Measurements from ENCODE around the gene COX14. TPM values are rescaled to one million over a fixed set of nuclear protein-coding genes. Genes with fewer than 3 reads are reported as not detected.

The COX14 gene
- total RNA-seq, 1 experiment from 2014 or later, result 67.6 TPM

DNA sequence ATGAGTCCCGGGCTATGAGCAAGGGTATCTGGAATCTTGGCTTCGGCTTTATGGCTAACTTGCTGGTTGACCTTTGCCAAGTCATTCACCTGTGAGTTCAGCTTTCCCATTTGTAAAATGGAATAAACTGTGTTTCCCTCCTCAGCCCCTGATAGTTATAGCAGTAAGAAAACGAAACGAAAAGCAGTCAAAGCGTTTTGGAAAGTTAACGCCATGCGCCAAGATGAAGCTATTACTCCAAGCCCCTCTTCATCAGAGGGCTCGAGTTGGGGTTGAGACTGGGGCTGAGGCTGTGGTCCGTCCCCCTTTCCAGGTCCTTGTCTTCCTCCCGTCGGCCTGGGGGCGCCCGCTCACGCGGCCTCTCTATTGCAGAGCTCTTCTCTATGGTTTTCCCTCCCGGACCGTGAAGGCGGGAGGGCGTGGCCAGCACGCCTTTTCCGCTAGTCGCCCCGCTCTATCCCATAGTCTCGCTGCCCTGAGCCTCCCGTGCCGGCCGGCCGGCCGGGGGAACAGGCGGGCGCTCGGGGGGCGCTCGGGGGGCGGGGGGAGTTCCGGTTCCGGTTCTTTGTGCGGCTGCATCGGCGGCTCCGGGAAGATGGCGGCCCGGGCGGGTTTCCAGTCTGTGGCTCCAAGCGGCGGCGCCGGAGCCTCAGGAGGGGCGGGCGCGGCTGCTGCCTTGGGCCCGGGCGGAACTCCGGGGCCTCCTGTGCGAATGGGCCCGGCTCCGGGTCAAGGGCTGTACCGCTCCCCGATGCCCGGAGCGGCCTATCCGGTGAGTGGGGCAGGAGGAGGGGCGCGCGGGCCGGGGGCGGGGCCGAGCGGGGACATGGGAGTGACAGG lies 27.0 kb upstream of the COX14 start, which contains the start of gene SMARCD1:
Gene SMARCD1 (plus strand): TSS at position 568 of the 840 bp plus-strand sequence. CDS start 28 bp downstream, at position 596.
- DNase-seq (ENCODE audit: low read depth), result peak; percentile 88

DNA sequence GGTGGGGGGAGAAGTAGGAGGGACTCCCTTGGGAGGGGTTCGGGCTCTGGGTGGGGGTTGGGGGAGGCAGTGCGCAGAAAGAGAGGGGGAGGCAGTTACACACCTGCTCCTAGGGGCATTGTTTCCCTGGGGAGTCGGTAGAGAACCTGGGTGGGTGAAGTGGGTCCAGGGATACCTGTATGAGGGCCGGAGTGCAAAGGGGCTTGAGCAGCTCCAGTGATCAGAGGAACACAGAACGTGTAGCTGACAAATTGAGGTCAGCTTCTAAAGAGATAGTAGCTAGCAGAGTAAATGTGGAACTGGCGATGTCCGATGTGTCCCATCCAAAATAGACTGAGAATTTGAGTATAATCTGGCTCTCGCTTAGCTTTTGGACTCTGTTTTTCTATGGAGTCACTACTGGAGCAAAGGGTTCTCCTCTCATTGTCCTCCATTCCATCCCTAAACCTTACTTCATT lies 26.4 kb upstream of the COX14 start:
- DNase-seq (ENCODE audit: low read depth), result no peak

DNA sequence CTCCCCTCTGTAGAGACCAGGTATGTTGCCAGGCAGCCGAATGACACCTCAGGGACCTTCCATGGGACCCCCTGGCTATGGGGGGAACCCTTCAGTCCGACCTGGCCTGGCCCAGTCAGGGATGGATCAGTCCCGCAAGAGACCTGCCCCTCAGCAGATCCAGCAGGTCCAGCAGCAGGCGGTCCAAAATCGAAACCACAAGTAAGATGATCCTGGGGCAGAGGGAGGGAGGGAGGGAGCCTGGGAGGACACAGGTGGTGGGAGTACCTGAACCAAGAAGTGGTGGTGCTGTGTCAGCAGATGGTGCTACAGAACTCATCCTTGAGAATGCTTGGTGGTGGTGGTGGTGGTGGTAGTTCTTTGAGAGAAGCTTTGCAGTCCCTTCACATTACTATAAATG lies 25.9 kb upstream of the COX14 start:
- no peak for DNase-seq (ENCODE audit: low read depth)

DNA sequence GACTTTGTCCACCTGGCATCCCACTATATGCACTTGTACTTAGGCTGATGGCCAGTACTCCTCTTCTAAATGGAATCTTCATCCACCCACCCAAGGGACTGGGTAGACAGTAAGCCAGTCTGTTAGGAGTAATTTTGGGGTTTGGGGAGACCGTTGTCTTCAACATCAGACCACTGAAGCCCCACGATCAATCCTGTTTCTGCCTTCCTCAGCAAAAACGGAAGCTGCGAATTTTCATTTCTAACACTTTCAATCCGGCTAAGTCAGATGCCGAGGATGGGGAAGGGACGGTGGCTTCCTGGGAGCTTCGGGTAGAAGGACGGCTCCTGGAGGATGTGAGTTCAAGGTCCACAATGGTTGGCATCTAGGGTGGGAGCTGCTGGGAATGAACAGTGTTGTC lies 24.9 kb upstream of the COX14 start:
- no peak for DNase-seq (ENCODE audit: low read depth)

DNA sequence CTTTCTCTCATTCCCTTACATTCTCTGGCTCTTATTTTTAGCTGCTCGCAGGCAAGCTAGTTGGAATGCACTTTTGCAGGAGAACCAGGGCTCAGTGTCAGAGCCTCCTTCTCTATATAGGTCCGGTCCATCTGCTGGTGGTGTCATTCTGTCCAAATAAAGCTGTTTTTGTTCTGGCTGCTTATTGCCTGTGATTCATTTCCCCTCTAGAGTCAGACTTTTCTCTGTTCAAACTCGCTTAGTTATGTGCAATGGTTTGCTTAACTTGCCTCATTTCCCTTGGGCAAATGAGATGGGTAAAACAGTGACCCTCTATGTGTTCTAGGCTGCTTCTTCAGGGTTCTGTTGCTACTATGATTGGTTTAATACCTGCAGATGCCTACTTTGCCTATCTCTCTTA lies 24.0 kb upstream of the COX14 start:
- peak; percentile 37 for DNase-seq (ENCODE audit: low read depth)

DNA sequence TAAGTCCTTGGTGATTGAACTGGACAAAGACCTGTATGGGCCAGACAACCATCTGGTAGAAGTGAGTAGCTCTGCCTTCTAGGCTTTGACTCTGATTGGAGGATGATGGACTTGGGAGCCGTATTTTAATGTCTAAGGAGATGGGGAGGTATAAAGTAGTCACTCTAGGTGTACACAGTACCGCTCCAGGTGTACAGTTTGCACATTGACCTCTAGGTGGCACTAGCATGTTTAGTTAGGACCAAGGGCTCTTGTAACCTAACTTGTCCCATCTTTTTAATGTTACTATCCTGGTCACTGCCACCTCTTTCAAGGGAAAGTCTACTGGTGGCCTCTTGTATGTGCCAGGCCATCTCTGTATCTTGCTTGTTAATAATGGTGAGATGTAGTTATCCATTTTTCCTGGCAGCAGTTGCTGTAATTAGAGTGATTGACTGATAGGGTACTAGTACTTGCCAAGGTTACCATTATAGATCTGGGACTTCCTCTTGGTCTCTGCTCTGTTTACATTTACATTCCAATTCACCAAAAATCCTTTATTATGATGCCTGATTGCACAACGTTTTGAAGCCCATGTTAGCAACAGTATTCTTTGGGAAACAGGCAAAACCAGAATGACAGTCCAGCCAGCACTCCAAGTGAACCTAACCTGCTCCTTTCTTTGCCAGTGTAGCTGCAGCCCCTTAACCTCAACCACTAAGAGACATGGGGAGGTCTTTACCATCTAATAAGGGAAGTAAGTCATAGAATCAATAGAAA lies 23.3 kb upstream of the COX14 start:
- DNase-seq (ENCODE audit: low read depth), result peak; percentile 64

DNA sequence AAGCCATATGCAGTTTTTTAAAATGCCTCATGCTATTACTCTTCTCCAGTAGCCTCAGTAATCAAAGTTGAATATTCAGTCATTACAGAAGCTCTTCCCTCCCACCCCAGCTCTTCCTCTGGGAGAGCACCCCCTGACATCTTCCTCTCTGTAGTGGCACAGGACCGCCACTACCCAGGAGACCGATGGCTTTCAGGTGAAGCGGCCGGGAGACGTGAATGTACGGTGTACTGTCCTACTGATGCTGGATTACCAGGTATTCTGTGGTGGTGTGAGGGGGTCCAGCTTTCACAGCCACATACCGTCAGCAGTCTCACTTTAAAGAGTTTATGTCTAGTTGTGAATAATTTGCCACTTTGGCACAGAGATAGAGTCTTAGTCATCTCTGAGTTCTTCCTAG lies 22.3 kb upstream of the COX14 start:
- no peak for DNase-seq (ENCODE audit: low read depth)

DNA sequence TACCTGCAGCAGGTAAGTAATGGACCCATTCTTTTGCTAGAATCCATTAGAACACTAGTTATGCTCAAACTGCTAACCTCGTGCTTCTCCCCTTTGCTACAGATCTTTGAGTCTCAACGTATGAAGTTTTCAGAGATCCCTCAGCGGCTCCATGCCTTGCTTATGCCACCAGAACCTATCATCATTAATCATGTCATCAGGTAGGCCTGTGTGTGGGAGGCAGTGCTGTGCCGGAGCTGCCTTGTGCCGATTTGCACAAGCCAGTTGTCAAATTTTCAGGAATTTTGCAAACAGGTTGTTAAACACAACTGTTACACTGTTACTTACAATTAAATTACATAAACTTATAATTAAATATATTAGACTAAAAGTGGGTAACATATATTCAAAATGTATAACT lies 21.6 kb upstream of the COX14 start:
- DNase-seq (ENCODE audit: low read depth), result no peak

DNA sequence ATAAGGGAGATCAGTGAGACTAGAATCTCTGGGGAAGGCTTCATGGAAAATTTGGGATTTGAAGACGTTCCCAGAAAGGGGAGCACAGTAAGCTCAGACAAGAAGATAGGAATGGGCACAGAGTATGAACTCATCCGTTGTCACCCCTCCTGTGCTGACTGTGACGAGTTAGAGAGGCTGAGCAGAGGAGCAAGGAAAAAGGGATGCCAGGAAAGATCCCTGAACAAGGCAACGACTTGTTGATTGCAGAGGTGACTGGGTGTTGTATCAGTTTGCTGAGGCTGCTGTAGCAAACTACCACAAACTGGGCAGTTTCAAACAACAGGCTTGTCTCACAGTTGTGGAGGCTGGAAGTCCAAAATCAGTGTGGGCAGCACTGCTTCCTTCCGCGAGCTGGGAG lies 14.1 kb upstream of the COX14 start:
- DNase-seq (ENCODE audit: low read depth), result no peak

DNA sequence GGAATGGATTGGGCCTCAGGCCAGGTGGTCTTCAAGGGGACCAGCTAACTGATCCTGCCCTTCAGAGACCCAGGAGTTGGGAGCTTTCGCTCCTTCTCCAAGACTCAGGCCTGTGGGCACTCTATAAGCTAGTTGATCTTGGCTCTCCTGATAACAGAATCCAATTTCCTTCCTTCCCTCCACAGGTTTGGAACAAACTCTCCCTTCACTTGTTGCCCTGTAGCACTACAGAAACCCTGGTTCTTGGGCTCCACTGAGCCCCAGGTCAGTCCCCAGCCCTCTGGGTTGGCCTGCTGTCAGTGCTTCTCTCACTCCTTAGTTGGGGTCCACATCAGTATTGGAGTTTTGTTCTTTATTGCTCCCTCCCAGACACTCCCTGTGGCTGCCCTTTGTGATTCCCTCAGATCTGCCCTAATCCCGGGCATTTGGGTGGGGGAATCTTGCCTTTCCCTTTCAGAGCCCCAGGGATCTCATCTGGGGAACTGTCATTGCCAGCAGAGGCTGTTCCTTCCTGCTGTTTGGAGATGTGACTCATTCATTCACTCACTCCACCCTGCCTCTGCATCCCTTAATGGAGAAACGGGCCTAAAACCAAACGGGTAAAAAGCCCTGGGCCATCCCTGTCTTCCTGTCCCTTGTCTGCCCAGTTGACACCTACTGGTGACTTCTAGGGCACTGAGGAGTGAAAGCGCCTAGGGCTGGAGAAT lies 12.6 kb upstream of the COX14 start:
- DNase-seq (ENCODE audit: low read depth), result peak; percentile 41

DNA sequence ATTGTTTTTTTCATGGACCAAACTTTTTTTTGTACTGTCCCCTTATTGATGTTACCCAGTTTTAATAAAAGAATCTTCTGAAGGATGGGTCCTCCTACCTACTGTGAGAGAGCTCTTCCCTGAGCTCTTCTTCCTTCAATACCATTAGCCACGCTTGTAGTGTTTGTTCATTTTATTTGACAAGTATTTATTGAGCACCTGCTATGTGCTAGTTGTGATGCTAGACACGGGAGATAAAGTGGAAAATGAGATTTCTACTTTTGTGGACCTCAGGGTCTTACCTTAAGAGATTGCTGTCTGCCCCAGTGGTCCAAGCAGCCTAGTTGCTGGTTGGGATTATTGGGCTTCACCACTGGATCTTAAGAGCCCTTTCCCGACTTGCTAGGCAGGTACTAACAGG lies 11.5 kb upstream of the COX14 start:
- no peak for DNase-seq (ENCODE audit: low read depth)

DNA sequence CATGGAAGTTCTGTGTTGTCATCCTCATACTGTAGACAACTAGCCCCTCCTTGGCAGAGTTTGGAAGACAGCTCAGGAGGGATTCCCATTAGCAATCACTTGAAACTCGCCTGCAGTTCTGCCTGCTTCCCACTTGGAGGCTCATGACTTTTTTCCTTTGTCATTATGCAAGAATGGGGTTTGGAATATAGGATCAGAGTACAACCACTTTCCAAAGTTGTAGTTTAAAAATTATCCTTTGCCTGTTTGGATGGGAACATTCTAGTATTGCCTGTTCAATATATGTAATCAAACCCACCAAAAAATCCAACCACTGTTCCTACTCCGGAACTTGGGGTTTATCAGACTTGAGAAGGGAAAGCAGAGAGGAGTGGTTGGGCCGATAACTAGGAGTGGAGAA lies 10.4 kb upstream of the COX14 start:
- DNase-seq (ENCODE audit: low read depth), result peak; percentile 43

DNA sequence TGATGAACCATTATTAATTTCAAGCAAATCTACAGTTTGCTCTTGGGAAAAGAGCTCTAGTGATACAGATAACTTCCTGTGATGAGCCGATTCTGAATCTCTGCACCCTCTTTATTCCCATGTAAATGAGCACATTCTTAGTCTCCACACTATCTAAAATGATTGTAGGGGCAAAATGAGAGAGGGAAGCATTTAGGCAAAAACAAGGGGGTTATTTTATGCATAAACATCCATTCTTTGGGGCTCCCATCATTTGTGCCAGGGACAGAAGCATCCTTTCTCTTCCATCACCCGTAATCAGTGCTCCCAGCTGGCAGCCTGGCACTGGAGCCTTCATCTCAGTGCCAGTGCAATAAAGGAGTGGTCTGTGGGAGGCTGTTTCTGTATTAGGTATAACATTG lies 9.9 kb upstream of the COX14 start:
- DNase-seq (ENCODE audit: low read depth), result no peak

DNA sequence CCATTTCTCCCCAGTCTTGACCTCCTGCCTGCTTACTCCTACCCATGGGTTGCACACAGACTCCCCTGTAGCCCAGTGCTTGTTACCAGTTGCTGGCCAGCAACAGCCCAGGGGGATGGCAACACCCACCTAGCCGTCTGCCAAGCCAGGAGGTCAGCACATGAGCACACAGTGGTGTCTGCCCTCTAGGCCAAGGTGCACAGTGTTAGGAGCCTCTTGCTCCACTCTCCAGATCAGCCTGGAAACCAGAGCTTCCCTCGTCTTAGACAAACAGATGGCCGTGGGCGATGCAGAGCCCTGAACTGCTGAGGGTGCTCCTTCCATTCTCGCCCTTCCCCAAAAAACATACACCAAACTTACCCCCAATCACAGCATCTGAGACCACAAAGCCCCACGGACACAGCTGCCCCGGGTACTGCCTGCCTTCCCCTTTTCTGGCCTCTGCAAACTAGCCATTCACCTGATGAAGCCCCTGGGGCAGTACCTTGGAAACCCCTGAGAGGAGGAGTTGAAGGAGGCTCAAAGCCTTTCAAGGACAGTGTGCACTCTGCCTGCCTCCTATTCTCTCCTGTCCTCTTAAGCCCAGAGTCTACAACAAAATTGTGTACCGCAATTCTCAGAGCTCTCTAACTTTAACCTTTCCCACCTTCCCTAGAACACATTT lies 9.3 kb upstream of the COX14 start:
- no peak for DNase-seq (ENCODE audit: low read depth)

DNA sequence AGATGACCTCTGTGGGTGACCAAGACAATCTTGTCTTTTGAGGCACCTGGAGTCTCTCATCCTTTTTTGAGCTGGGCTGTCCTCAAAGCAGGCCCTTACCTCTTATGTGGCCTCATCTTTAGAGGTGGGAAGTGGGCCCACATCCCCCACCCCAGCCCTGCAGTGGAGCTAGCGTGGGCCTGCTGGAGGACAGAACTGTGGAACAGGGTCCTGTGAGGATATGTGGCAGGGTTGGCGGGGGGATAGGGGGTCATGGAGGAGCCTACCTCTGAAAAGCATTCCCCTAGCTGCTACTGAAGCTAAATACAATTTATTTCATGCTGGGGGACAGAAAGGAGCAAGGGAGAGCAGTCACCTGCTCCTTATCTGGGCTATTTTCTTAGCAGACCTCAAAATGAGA lies 8.7 kb upstream of the COX14 start:
- DNase-seq (ENCODE audit: low read depth), result no peak

DNA sequence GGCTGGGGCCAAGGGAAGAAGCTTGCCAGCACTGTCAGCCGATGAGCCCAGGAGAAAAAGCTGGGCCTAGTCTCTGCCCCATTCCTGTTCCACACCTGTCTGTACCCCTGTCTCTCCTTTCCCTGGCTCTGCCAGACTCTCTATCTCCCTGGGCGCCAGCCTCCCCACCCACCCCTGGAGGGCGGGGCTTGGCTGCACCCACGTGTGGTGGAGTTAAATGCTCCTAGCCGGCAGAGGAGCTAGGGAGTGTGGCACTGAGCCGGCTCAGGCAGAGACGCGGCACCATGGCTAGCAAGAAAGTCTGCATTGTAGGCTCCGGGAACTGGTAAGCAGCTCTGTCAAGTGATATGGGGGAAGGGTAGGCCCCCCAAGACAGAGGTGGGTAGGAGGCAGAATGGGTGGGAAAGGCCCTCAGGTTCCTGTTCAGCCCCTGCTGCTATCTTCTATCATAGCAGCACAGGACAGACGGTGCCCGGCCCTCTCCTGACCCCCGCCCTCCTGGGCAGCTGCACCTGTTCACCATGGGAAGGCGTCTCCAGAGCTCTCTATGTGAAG lies 8.2 kb upstream of the COX14 start, which contains the start of gene GPD1:
Gene GPD1 (plus strand): TSS at position 242 of the 555 bp plus-strand sequence. CDS start 43 bp downstream, at position 285.
- peak; percentile 35 for DNase-seq (ENCODE audit: low read depth)

DNA sequence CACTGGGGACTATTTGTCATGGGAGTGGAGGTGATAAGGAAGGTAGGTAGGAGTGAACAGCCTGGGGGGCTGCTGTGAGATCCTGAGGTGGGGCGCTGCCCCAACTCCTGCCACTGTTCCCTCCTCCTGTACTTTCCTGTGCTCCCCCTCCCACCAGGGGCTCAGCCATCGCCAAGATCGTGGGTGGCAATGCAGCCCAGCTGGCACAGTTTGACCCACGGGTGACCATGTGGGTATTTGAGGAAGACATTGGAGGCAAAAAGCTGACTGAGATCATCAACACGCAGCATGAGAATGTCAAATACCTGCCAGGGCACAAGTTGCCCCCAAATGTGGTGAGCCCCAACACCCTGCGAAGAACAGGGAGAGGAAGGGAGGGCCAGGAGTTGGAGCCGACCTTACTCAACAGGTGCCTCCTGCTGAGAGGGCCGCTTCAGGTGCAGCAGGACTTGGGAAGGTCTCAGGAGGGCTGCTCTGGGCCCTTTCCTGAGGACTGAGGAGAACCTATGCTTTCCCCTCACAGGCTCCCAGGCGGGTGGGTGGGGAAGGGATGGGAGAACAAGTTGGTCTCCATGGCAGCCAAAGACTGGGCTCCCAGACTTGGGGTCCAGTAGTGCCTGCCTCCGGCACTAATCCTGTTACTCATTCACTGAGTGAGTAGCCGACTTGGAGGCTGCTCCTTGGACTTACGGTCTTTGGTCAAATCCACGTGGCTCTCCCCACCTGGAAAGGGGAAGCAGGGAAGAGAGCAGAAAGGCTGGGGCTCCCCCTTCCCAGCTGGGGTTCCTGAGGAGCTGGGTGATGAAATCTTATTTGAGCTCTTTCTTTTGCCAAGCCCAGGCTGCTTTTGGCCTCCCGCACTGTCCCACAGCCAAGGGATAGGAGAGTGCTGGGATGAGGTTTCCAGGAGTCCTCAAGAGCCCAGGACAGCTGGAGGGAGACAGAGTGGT lies 7.3 kb upstream of the COX14 start:
- no peak for DNase-seq (ENCODE audit: low read depth)

DNA sequence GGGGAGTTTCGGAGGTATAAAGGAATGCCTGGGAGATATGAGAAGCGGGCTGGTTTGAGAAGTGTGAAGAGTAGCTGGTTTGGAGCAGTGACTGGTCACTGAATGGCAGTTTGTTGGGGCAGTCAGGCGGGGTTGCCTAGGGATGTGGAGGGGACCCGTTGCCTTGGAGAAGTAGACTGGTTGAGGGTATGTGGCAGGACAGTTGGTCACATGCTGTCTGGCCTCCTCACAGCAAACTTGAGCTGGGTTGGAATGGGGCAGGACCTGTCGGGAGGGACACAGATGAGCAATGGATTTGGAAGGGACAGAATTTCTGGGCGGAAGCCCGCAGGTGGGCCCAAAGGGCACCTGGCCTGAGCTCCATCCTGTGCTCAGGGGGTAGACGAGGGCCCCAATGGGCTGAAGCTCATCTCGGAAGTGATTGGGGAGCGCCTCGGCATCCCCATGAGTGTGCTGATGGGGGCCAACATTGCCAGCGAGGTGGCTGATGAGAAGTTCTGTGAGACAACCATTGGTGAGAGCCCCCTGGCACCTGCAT lies 6.1 kb upstream of the COX14 start:
- no peak for DNase-seq (ENCODE audit: low read depth)

DNA sequence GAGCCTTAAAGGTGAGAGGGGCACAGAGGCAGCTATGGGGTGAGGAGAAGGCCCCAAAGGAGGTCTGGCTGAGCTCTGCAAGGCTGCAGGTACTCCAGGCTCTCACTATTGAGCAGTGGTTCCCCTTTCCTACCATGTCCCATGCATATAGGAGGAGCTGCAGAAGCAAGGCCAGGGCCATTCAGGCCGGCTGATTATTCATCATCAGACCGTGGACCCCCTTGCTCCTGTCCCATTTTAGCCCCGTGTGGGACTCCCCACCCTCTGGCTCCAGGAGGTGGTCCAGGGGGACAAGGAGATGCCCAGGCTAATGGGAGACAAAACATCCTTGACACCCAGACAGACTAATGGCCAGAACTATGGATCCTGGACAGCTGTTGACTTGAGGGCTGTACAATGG lies 5.1 kb upstream of the COX14 start:
- no peak for DNase-seq (ENCODE audit: low read depth)

All from M059J (cell line).